Kidney (tissue), 14 donors: ENCODE measurements around the gene LRBA. TPM values are rescaled to one million over a fixed set of nuclear protein-coding genes. Genes with fewer than 3 reads are reported as not detected.
A peak's percentile ranks its signal among the peaks of the same experiment; 100 is the strongest.

Experiments
- DNase-seq, 5 donors: peaks; one replicate each; pipeline ENCODE4 v3.0.0-alpha.2; 2013 to 2020
- FAIRE-seq: peaks from 2 replicates; lab custom pipeline; 2012; peaks lifted over from hg19 to GRCh38; lab: Jason Lieb, UNC
- H3K27ac ChIP-seq, 2 donors: one replicate each; pipeline ENCODE4 v1.7.0; 2013; ENCODE audit warnings: low read depth in 2 of 2, low read length in 2 of 2, inconsistent platforms in 1 of 2
- H3K27me3 ChIP-seq: one replicate; pipeline ENCODE4 v1.7.1; 2013; ENCODE audit warnings: low read length, inconsistent platforms; ENCODE audit not compliant: control insufficient read depth, insufficient read depth
- H3K36me3 ChIP-seq, 3 donors: one replicate each; pipeline versions ENCODE4 v1.7.0 to v1.7.1; 2013; ENCODE audit warnings: low read length in 3 of 3, control low read depth in 1 of 3, inconsistent platforms in 1 of 3; ENCODE audit not compliant: insufficient read depth in 3 of 3, control insufficient read depth in 2 of 3
- H3K4me1 ChIP-seq, 3 donors: one replicate each; pipeline versions ENCODE4 v1.7.0 to v1.7.1; 2013; ENCODE audit warnings: low read length in 3 of 3, inconsistent platforms in 1 of 3, low read depth in 1 of 3; ENCODE audit not compliant: control insufficient read depth in 2 of 3, insufficient read depth in 2 of 3
- H3K4me3 ChIP-seq, 3 donors: one replicate each; pipeline versions ENCODE4 v1.7.0 to v1.8.1; 2013; ENCODE audit warnings: low read length in 3 of 3, control low read depth in 1 of 3, inconsistent platforms in 1 of 3
- H3K9ac ChIP-seq, 3 donors: one replicate each; pipeline versions ENCODE4 v1.7.0 to v1.7.1; 2013; ENCODE audit warnings: low read length in 3 of 3, control low read depth in 1 of 3, inconsistent platforms in 1 of 3
- H3K9me3 ChIP-seq, 3 donors: one replicate each; pipeline versions ENCODE4 v1.7.0 to v1.7.1; 2013; ENCODE audit warnings: low read length in 3 of 3, control low read depth in 1 of 3, inconsistent platforms in 1 of 3; ENCODE audit not compliant: control insufficient read depth in 2 of 3, insufficient read depth in 1 of 3
- CTCF ChIP-seq: IDR thresholded peaks from 3 replicates; pipeline ENCODE4 v1.5.1; 2012; ENCODE audit warnings: mild to moderate bottlenecking, moderate library complexity, borderline replicate concordance; ENCODE audit not compliant: insufficient read depth; ENCODE audit errors: extremely low read depth
- intact Hi-C: fragments of 100-400 bp; cut with DNase I; formaldehyde crosslinking; loops from one replicate; pipeline ENCODE4 v1.11.1; 2022
- polyA plus RNA-seq: library from polyadenylated mRNA; stranded (reverse); fragments of 350-450 nt; fragmentation: Illumina TruSeq; extraction: RNeasy Lipid Tissue Mini Kit (QIAGEN cat#74804); gene quantifications from one replicate; pipeline ENCODE4 v1.2.3, GENCODE V29; 2014; ENCODE audit warnings: low read depth, low replicate concordance; ENCODE audit not compliant: insufficient read depth
- total RNA-seq: library from RNA; stranded (reverse); fragmentation: NEBNext Ultra II Directional; extraction: Animal tissue kit (Norgen Biotek cat#: 25700); gene quantifications from one replicate; pipeline ENCODE4 v1.2.1, GENCODE V29; 2021
- donor health status: control.
- donor health status: control.
- donor health status: control.
- donor health status: control.
- donor health status: control.
- donor health status: DM: yes; HTN: yes; CAD: no.
- donor health status: Normal renal cell carcinoma (clear cell type).

LRBA gene
- total and polyA plus RNA-seq, 2 donors from 2014 or later: 20.3 to 76.7 TPM

DNA sequence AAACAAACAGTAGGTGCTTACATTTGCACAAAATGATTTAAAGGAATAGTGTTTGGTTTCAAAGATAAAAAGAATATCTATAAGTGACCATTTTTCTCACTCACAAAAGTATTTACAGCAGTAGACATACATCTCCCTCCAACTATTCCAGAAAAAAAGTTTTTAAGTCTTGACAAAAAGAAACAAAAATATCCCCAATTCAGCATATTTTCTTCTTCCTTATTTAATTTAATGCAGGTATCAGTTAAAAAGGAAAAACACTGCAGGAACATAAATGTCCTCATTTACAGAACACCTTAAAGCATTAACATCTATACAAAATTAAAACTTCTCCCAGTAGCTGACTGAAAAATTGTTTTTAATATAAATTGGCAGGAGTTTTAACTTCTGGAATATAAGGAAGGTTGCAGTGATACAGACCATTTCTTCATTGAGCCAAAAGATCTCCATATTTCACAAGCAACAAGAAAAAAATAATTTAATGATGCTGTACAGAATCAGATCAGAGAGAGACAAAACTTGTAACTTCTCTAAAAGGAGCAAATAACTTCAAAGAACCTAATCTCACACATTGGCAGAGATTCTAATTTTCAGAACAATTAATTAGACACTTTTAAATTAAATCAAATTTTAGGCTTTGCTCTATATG is 428.8 kb downstream of the LRBA start:
- Histone ChIP-seq H3K9me3 (no peaks in the 10 kb centered on the region), H3K36me3 (peaks cover 0 to 5% (median 2%) of the 10 kb centered on the region in 3 donors), H3K27me3 (peaks cover 33% of the 10 kb centered on the region), H3K9ac (no peak overlapping the region), H3K4me3 (no peak overlapping the region), H3K27ac (no peak overlapping the region), H3K4me1 (peaks cover 0 to 2% (median 0%) of the 10 kb centered on the region in 3 donors)
- intact Hi-C loops: no loop called here
- FAIRE-seq: no peak
- peak in 1 of 5 donors; percentile 3 for DNase-seq
- no peak for TF ChIP-seq CTCF

DNA sequence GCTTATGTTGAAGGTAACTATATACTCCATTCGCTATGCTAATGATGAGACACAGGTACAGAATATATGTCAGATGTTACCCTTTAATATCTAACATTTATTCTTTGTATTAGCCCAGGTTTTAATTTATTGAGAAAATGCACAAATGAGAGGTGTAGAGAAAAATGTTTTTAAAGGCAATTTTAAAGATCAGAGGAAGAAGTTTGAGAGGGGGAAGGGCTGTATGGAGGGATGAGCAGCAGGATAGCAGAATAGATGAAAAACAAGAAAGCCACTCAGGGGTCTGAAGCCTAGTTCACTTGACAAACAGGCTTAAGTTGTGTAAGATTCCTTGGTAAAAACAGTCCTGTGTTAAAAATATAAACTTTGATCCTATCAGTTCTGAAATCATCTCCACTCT is 429.5 kb downstream of the LRBA start:
- Histone ChIP-seq H3K9me3 (no peaks in the 10 kb centered on the region), H3K9ac (no peak overlapping the region), H3K4me1 (peaks cover 0 to 2% (median 0%) of the 10 kb centered on the region in 3 donors), H3K27ac (no peak overlapping the region), H3K4me3 (no peak overlapping the region), H3K36me3 (peaks cover 0 to 5% (median 2%) of the 10 kb centered on the region in 3 donors), H3K27me3 (peaks cover 38% of the 10 kb centered on the region)
- DNase-seq: peak in 1 of 5 donors; percentile 16
- no peak for TF ChIP-seq CTCF
- FAIRE-seq: no peak
- intact Hi-C loops: no loop called here

- H3K4me3 ChIP-seq: no peak overlapping the region
- intact Hi-C loops: no loop called here
- H3K36me3 ChIP-seq: peaks cover 0 to 2% (median 0%) of the 10 kb centered on the region in 3 donors
- H3K9ac ChIP-seq: no peak overlapping the region
- DNase-seq (peak in 1 of 5 donors; percentile 56), FAIRE-seq (no peak)
- no peaks in the 10 kb centered on the region for H3K9me3 ChIP-seq
- H3K27ac ChIP-seq: no peak overlapping the region
- peaks cover 0 to 2% (median 0%) of the 10 kb centered on the region in 3 donors for H3K4me1 ChIP-seq
- peaks cover 44% of the 10 kb centered on the region for H3K27me3 ChIP-seq
- no peak for TF ChIP-seq CTCF
These were observed 430.8 kb downstream of the LRBA start for GRCh38 chr4:150584111-150584915.
